CD4-positive, alpha-beta T cell treated with Interleukin-21 for 1 hour (primary cell): ENCODE data around the gene SPEF2.
A peak's percentile ranks its signal among the peaks of the same experiment; 100 is the strongest.

Experiments
- DNase-seq: peaks from one replicate; pipeline ENCODE4 v3.0.0-alpha.2; 2020

SPEF2 gene

DNA sequence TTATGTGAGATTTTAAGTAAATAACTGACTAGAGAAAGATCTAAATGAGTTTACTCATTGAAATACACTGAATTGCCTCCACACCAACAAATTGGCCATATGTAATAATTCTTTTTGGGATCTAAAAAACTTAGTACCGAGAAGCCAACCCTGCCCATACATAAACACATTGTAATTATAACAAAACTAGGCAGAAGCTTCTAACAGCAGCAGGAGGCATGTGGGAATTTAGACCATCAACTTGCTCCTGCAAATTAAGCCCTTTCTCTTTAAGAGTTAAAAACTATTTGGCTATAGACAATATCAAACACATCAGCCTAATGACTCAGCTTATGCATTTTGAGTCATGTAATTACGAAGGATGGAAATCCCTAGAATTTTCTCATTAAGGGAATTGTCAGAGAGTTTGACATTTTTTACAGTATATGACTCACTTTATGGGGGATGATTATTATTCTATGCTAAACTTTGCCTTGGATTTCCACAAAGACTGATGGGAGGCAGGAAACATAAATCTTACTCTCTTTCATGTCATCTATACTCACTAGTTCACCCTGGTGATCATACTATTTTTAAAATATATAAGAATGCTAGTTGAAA is 240.0 kb downstream of the SPEF2 start:
- peak; percentile 49 for DNase-seq

DNA sequence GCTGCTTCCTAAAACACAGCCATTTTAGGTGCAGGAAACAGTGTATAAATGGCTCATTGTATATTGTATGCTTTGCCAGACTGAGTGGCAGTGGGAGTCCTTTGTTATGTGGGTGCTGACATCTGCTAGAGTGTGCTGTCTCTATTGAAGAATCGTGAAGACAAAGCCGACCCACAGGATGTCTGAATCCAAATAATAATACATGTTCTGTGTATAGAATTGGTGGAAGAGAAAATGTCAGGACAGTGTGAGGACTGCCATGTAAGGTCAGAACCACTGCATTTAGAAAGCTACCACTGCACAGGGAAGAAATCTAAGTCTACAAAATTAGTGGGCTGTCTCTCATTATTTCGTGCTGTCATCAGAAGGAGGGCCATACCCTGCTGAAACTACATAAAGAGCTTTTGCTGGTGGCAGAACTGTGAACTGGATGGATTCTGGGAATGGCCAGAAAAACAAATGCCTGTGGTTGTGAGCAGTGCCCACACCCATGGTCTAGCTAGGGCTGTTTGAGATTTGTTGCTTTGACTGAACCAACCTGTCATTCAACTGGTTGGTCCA is 241.5 kb downstream of the SPEF2 start:
- peak; percentile 63 for DNase-seq

DNA sequence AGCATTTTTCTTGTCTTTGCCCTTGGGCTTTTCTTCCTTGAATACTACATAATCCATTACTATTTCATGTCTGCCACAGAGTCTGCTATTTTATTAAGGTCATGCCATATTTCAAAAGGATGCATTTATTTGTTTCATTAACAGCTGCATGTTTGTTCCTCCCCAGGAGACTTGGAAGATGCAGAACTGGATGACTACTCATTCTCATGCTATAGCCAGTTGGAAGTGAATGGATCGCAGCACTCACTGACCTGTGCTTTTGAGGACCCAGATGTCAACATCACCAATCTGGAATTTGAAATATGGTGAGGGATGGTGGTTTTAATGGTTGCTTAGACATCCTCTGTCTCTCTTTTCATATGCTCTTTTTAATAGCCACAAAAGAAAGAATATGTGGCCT is 243.0 kb downstream of the SPEF2 start:
- DNase-seq, result no peak

DNA sequence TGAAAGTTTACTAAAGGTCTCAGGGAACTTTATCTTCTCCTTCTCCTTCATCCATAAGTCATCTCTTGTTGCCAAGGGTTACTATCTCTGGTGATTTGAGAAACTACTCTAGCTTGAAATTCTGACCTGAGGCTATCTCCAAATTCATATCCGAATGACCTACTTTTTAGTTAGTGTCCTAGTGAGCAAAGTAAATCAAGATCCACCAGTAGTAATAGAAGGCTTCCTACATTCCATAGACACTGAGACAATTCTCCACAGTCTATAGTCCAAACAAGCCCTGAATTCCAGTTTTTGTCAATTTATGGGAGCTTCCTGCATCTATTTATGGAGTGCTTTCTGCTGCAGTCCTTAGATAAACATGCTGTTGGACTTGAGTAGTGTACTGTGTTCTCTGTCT is 244.1 kb downstream of the SPEF2 start:
- DNase-seq, result no peak

DNA sequence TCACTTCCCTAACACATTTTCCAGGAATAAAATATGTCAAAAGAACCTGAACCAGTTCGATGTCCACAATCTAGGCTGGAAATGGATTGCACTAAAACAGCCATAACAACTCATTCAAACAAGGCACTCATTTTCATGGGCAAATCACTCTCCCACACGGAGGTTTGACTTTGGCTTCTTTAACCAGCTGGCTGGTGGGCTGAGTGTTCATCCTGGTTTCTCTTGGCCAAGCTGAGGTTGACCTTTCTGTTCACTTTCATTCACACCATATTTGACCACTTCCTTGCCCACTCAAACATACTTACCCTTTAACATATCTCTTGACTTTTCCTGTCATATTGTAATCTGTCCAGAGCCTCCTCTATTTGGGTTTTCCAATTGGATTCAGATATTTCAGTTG is 244.5 kb downstream of the SPEF2 start:
- no peak for DNase-seq

DNA sequence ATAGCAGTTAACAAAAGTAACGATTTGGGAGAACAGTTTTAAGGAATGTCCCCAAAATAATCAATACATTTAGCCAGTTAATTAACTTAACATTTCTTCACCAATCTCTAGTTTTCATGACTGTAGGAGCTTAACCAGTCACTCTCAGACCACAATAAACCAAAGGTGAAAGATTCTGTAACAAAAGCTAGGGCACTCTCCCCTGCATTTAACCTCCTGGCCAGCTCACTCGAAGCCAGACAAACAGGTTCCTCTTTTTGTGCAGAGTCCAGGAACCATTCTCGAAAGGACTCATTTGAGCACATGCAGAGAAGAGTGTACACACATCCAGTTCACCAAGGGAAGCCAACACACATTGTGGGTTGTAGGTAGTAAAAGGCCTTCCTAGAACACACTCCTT is 245.5 kb downstream of the SPEF2 start:
- DNase-seq, result no peak
